Colonic mucosa (tissue), 4 donors: Measurements from ENCODE around the gene BTG1. TPM values are rescaled to one million over a fixed set of nuclear protein-coding genes. Genes with fewer than 3 reads are reported as not detected.

ENCODE experiments used
- DNase-seq: peaks from one replicate; pipeline ENCODE4 v3.0.0-alpha.2; 2020
- H3K27ac ChIP-seq: fragments of 200-600 bp; one replicate; pipeline ENCODE4 v1.8.0; 2021
- H3K27me3 ChIP-seq: fragments of 200-600 bp; one replicate; pipeline ENCODE4 v1.8.0; 2021
- H3K36me3 ChIP-seq: fragments of 200-600 bp; one replicate; pipeline ENCODE4 v1.8.0; 2021
- H3K4me1 ChIP-seq: fragments of 200-600 bp; one replicate; pipeline ENCODE4 v1.8.0; 2021; ENCODE audit warnings: mild to moderate bottlenecking
- H3K4me3 ChIP-seq: fragments of 200-600 bp; one replicate; pipeline ENCODE4 v1.8.0; 2021
- H3K9ac ChIP-seq, 2 donors: one replicate each; pipeline ENCODE4 v1.7.0; 2013; ENCODE audit warnings: control low read depth in 2 of 2, low read depth in 2 of 2, low read length in 2 of 2
- H3K9me3 ChIP-seq: fragments of 200-600 bp; one replicate; pipeline ENCODE4 v1.8.0; 2021
- CTCF ChIP-seq: fragments of 200-600 bp; IDR thresholded peaks from one replicate; pipeline ENCODE4 v1.8.0; 2022; ENCODE audit warnings: antibody characterized with exemption, mild to moderate bottlenecking
- intact Hi-C: fragments of 100-400 bp; cut with DNase I; formaldehyde crosslinking; loops from one replicate; pipeline ENCODE4 v1.14.1; 2022
- total RNA-seq, 2 donors: library from RNA; stranded (reverse); fragmentation: NEBNext Ultra II Directional in 1 of 2; extraction: Animal tissue kit (Norgen Biotek cat#: 25700) in 1 of 2; gene quantifications; one replicate each; pipeline ENCODE4 v1.2.1, GENCODE V29; 2021
- donor health status: healthy.
- donor health status: DM: no; HTN: no; CAD: no.
- donor health status: DM: no; HTN: no; CAD: no.

The BTG1 gene
- total RNA-seq, 2 donors from 2014 or later = 87.1 to 152 TPM

DNA sequence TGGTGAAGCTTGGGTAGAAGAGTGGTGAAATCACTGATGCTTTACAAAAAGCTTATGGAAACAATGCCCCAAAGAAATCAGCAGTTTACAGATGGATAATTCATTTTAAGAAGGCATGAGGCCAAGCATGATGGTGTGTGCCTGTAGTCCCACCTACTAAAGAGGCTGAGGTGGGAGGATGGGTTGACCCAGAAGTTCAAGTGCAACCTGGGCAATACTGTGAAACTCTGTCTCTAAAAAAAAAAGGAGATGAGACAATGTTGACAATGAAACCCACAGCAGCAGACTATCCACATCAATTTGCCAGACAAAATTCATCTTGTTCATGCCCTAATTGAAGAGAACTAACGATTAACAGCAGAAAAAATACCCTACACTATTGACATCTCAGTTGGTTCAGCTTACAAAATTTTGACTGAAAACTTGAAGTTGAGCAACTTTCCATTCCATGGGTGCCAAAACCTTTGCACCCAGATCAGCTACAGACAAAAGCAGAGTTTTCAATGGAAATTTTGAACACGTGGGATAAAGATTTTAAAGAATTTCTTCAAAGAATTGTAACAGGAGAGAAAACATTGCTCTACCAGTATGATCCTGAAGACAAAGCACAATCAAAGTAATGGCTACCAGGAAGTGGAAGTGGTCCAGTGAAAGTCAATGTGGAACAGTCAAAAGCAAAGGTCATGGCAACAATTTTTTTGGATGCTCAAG, 26.7 kb downstream of the BTG1 start:
- intact Hi-C loops = no loop called here
- H3K4me3 ChIP-seq = no peak overlapping the region
- H3K4me1 ChIP-seq = no peaks in the 10 kb centered on the region
- DNase-seq = no peak
- no peaks in the 10 kb centered on the region for H3K27me3 ChIP-seq
- H3K36me3 ChIP-seq = no peaks in the 10 kb centered on the region
- TF ChIP-seq CTCF = no peak
- H3K9me3 ChIP-seq = no peaks in the 10 kb centered on the region
- H3K9ac ChIP-seq = no peak overlapping the region
- no peak overlapping the region for H3K27ac ChIP-seq

DNA sequence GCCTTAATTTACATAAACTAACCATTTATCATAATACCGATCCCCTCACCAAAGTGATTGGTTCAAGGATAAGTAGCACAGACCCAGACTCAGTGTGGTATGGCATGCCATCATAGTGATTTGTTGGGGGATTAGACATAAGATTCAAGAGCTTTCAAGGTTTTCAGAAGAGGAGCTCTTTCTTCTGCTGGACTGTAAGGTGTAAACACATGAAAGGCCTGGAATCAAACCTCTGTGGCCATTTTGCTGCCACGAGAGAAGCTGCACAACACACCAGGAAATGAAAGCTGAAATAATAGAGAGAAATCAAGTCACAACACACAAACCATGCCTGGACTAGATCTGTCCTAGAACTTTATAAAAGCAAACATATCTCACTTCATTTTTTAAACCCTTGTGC, 30.8 kb downstream of the BTG1 start:
- no peaks in the 10 kb centered on the region for H3K9me3 ChIP-seq
- DNase-seq = no peak
- H3K9ac ChIP-seq = no peak overlapping the region
- no peak overlapping the region for H3K4me3 ChIP-seq
- H3K27ac ChIP-seq = no peak overlapping the region
- no peak for TF ChIP-seq CTCF
- no peaks in the 10 kb centered on the region for H3K4me1 ChIP-seq
- intact Hi-C loops = no loop called here
- no peaks in the 10 kb centered on the region for H3K27me3 ChIP-seq
- H3K36me3 ChIP-seq = no peaks in the 10 kb centered on the region

- H3K27ac ChIP-seq = no peak overlapping the region
- intact Hi-C loops = no loop called here
- H3K4me3 ChIP-seq = no peak overlapping the region
- no peaks in the 10 kb centered on the region for H3K4me1 ChIP-seq
- no peaks in the 10 kb centered on the region for H3K9me3 ChIP-seq
- H3K27me3 ChIP-seq = no peaks in the 10 kb centered on the region
- no peak for TF ChIP-seq CTCF
- H3K9ac ChIP-seq = no peak overlapping the region
- no peak for DNase-seq
- no peaks in the 10 kb centered on the region for H3K36me3 ChIP-seq
Measured at GRCh38 chr12:92111256-92111655, 34.4 kb downstream of the BTG1 start.

GRCh38 chr12:92110083-92110640, 35.5 kb downstream of the BTG1 start:
- no peak overlapping the region for H3K27ac ChIP-seq

GRCh38 chr12:92109613-92110012, 36.0 kb downstream of the BTG1 start:
- Histone ChIP-seq H3K9me3 (no peaks in the 10 kb centered on the region), H3K27ac (no peak overlapping the region), H3K27me3 (no peaks in the 10 kb centered on the region), H3K36me3 (no peaks in the 10 kb centered on the region), H3K9ac (no peak overlapping the region), H3K4me1 (no peaks in the 10 kb centered on the region), H3K4me3 (no peak overlapping the region)
- DNase-seq = no peak
- intact Hi-C loops = no loop called here
- TF ChIP-seq CTCF = no peak

More at GRCh38 chr12:92110083-92110640, 35.5 kb downstream of the BTG1 start:
- H3K9me3 ChIP-seq = no peaks in the 10 kb centered on the region
- H3K4me1 ChIP-seq = no peaks in the 10 kb centered on the region
- no peaks in the 10 kb centered on the region for H3K36me3 ChIP-seq
- TF ChIP-seq CTCF = no peak
- intact Hi-C loops = no loop called here
- no peak overlapping the region for H3K9ac ChIP-seq
- H3K4me3 ChIP-seq = no peak overlapping the region
- no peaks in the 10 kb centered on the region for H3K27me3 ChIP-seq
- no peak for DNase-seq
